SK-N-MC (cell line): Measurements from ENCODE around the gene GRAMD2B.

Experiments used
- EZH2 ChIP-seq: fragments of 200-600 bp; sonication (generic); IDR thresholded peaks from one replicate; pipeline ENCODE4 v1.6.1; 2017; ENCODE audit warnings: antibody characterized with exemption
- POLR2AphosphoS5 ChIP-seq: IDR thresholded peaks from 2 replicates; pipeline ENCODE4 v1.6.1; 2012; ENCODE audit warnings: mild to moderate bottlenecking, low read depth, low read length, borderline replicate concordance

DNA sequence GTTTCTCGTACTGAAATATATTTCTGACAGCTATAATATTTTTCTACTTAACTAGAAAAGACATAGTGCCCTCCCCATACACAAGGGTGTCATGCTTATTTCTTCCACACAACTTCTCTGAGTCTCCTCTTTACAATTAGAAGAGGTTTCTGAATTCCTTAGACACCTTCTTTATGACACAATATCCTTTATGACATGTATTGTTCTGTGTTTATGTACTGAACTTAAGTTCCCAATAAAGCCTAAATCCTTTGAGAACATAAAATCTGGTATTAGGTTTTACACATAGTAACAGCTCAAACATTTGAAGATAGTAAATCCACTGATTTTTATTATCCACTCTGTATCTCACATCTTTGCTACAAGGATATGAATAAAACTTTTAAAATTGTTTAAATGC, 32.5 kb downstream of the GRAMD2B start:
- TF ChIP-seq POLR2AphosphoS5 (no peak), EZH2 (no peak)
